HG03354 (cell line): ENCODE data around the gene RIMS3.
"Not testable (repeated sequence)": the region's sequence is repeated elsewhere in the genome, so short reads cannot be mapped to it uniquely, and the experiment has no call there.

Experiments used
- ATAC-seq: cut with Tn5 transposase; IDR thresholded peaks from one replicate; pipeline ENCODE4 v1.9.1; 2021; ENCODE audit warnings: mild to moderate bottlenecking; ENCODE audit not compliant: unreplicated experiment, poor library complexity, severe bottlenecking

The RIMS3 gene

DNA sequence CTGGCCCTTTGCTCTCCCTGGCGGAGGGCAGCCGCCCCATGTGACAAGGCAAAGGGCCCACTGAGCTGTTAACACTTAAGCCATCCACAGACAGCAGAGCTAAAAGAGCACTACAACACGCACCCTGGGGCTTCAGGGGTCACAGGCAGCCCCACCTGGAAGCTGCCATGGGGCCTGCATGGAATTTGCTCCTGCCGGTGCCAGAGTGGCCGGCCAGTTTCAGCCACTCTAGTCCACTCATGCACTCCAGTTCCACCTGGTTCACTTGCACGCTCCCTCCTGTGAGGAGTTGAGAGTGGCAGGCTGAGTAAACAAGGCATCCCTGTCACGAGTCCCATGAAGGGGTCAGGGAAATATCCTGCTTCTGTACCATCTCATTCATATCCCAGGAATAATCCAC is 55.3 kb downstream of the RIMS3 start:
- ATAC-seq, result no peak

DNA sequence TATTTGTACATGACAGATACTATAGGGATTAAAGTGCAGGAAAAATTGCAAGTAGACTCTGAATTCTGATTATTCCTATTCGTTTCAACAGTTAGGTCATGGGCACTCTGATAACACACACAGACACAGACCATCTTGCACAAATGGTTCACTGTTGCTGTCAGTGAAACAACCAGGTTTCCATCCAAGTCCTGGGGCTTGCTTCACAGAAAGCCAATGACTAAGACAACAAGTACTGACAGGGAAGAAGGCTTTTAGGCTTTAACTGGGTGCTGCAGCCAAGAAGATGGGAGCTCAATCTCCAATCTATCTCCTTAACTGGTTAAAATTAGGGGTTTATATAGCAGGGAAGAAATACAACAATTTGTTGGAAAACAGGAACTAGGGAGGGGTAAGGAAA is 57.6 kb downstream of the RIMS3 start:
- no peak for ATAC-seq

DNA sequence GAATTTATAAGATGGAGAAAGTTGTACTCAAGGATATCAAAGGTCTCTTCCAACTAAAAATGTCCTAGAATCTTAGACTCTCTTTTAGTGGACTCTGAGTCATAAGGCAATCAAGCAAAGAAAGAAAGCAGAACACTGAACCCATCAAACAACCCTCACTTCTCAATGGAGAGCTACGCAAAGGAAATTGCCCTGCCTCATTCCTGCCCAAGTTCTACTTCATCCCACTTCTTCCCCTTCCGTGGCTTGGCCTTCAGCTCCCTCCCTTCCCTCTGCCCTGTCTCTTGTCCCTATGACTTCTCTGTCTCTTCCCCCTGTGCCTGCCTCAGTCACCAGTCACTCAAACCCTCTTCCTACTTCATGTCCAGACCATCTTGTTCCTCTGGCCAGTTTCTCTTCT is 58.5 kb downstream of the RIMS3 start:
- ATAC-seq, result no peak

DNA sequence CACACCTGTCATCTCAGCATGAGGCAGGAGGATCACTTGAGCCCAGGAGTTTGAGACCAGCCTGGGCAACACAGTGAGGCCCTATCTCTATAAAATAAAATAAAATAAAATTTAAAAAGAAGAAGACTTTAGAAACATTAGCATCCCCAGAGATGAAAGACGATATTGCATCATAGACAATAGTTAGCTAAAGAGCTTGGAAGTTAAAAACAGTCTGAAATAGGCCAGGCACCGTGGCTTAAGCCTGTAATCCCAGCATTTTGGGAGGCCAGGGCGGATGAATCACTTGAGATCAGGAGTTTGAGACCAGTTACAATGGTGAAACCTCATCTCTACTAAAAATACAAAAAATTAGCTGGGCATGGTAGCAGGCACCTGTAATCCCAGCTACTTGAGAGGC is 59.3 kb downstream of the RIMS3 start:
- no peak for ATAC-seq

DNA sequence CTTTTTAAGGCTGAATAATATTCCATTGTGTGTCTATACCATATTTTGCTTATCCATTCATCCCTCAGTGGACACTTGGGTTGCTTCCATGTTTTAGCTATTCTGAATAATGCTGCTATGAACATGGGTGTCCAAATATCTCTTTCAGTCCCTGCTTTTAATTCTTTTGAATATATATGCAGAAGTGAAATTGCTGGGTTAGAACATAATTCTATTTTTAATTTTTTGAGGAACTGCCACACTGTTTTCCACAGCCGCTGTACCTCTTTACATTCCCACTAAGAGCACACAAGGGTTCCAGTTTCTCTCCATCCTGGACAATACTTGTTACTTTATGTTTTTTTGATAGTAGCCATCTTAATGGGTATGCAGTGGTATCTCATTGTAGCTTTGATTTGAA is 65.6 kb downstream of the RIMS3 start:
- no peak for ATAC-seq

DNA sequence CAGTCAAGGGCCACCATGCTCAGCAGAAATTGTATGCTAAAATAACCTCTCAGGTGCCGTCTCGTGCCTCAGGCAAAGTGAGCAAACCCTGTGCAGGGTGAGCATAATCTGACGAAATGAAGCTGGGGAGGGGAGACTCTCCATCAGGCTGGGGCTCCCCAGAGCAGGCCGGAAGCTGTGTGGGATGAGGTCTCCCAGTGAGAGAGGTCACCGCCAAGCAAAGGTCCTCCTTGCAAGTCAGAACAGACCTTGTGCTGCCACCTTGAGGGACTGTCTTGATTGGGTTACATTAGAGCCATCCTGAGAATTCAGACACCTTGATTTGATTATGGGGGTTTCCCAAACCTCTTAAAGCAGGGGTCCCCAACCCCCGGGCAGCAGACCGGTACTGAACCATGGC is 69.9 kb downstream of the RIMS3 start:
- ATAC-seq, result no peak

DNA sequence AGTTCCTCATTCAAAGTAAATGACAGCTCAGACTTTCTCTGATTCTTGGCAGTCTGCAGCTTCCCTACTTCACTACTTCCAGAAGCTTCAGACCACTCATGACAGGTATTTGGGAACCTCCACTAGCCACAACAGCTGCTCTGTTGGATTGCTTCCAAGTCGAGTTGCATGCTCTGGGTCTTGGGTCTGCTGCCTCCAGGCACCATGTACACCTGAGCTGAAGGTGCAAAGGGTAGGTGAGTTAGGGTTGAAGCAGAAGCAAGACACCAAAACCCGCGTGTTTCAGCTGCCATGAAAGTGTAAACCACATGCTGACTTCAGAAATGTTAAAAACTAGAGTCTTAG is 71.3 kb downstream of the RIMS3 start:
- ATAC-seq, result no peak

DNA sequence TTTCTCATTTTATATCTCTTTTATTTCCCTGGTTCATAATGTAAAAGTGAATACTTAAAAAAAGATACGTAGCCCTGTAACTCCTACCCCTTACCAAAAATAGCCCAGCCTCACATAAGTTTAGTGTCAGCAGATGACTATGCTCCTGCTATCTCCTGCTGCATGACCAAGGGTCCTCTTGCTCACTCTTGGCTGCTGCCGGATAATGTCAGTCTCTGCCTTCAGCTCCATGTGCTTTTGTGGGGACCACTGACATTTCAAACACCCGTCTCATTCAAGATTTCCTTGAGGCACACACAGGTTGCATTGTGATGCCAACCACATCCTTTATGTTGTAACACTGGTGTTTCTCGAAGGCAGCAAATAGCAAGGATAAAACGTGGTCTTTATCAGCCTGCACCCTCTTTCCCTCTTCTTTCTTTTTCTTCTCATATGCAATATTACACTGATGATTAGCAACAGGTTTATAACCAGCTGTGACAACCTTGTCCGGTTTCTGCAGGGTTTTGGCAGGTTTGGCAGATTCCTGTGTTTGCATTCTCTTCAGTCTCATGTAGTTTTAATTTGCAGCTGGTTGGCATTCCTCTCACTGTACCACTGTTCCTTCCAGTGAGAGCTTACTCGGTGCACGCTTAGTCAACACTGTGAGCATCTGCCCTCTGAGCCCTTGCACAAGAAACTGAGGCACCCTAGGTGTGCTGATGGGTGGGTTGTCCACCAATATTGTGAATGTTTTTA is 71.9 kb downstream of the RIMS3 start:
- no peak for ATAC-seq

DNA sequence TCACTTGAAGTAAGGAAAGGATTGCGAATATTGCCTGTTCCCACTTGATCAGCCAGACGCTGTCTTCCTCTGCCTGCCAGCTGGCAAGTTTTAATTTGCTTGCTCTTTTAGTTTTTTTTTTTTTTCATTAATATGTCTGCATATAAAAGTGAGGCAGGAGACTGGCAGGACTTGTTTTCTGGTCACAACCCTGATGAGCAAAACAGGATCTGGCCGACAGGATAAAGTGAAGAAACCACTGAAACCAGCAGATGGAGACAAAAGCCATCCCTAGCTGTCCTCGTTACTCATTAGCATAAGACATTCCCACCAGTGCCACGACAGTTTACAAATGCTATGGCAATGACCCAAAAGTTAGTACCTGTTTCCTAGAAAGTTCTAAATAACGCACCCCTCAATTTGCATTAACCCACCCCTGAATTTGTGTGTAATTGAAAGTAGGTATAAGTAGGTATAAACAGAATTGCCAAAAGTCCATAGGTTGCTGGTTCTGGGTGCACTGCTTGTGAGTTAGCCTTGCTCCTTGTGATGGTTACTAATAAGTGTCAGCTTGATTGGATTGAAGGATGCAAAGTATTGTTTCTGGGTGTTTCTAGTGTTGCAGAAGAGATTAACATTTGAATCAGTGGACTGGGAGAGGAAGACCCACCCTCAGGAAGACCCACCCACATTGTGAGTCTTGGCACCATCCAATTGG is 73.2 kb downstream of the RIMS3 start:
- ATAC-seq, result no peak

DNA sequence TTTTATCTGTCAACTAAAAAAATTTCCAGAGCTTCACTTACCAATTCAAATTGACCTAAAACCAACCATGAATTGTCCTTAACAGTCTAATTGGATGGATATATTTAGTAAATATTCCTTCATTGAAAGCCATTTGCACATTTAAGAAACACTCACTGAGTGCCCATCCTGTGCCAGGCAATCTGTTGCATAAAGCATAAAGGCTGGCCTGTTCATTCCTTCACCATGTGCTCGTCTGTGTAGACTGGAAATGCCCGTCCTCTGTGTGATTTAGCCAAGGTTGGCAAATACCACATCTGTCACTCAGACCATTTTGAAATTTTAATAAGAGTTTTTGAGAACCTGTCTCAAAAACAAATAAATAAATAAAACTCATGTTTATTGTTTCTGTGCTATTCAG is 76.9 kb downstream of the RIMS3 start:
- no peak for ATAC-seq

DNA sequence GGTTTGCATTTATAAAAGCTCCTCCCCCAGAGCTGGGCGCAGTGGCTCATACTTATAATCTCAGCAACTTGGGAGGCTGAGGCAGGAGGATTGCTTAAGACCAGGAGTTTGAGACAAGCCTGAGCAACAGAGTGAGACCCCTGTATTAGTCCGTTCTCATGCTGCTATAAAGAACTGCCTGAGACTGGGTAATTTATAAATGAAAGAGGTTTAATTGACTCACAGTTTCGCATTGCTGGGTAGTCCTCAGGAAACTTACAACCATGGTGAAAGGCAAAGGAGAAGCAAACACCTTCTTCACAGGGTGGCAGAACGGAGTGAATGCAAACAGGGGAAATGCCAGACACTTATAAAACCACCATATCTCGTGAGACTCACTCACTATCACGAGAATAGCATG is 81.5 kb downstream of the RIMS3 start:
- no peak for ATAC-seq

DNA sequence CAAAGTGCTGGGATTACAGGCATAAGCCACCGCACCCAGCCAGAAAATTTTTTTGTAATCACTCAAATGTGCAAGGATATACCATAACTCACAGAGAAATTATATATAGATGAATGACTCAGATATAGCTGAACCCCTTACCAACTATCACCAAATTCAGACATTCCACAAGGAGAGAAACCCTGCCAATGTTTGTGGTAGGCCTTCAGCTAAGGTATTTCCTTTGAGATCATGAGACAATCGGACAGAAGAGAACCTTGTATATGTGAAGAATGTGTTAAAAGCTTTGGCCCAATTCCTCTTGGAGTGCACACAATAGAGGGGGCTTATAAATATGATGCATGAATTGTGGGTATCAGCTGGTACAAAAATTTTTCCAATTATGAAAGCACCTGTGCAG is 83.4 kb downstream of the RIMS3 start:
- no peak for ATAC-seq

DNA sequence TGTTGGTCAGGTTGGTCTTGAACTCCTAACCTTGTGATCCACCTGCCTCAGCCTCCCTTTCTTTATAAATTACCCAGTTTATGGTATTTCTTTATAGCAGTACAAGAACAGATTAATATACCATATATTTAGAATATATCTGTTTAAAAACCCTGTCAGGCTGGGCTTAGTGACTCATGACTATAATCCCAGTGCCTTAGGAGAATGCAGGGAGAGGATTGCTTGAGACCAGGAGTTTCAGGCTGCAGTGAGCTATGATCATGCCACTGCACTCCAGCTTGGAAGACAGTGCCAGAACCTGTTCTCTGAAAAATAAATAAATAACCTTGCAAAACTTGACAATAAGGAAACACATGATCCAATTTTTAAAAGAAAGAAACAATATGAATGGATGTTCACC is 90.1 kb downstream of the RIMS3 start:
- no peak for ATAC-seq

DNA sequence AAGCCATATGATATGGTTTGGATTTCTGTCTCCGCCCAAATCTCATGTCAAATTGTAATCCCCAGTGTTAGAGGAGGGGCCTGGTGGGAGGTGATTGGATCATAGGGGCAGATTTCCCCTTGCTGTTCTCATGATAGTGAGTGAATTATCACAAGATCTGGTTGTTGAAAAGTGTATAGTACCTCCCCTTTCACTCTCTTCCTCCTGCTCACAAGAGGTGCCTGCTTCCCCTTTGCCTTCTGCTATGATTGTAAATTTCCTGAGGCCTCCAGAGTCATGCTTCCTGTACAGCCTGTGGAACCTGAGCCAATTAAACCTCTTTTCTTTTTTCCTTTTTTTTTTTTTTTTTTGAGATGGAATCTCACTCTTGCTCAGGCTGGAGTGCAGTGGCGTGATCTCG is 90.7 kb downstream of the RIMS3 start:
- not testable (repeated sequence) for ATAC-seq
